Mesenchymal stem cell (in vitro differentiated cells and primary cell): Measurements from ENCODE around the gene SSBP2.
A peak's percentile ranks its signal among the peaks of the same experiment; 100 is the strongest.

Experiments
- DNase-seq: peaks from one replicate; pipeline ENCODE4 v3.0.0-alpha.2; 2013
- H2AFZ ChIP-seq: one replicate; pipeline ENCODE4 v1.6.1; 2013; ENCODE audit warnings: low read depth, mild to moderate bottlenecking, control low read depth, inconsistent platforms, low read length, moderate library complexity
- H2AK5ac ChIP-seq: 2 replicates; pipeline ENCODE4 v1.6.1; 2013; ENCODE audit warnings: low read length, moderate library complexity, mild to moderate bottlenecking, inconsistent platforms; ENCODE audit not compliant: severe bottlenecking
- H2BK120ac ChIP-seq: one replicate; pipeline ENCODE4 v1.6.1; 2013; ENCODE audit warnings: low read depth, mild to moderate bottlenecking, inconsistent platforms, low read length, moderate library complexity
- H2BK12ac ChIP-seq, 2 experiments: one replicate each; pipeline ENCODE4 v1.6.1; 2013; ENCODE audit warnings: inconsistent platforms in 2 of 2, low read length in 2 of 2, mild to moderate bottlenecking in 2 of 2, moderate library complexity in 2 of 2, control low read depth in 1 of 2
- H2BK15ac ChIP-seq: one replicate; pipeline ENCODE4 v1.6.1; 2013; ENCODE audit warnings: mild to moderate bottlenecking, low read depth, inconsistent platforms; ENCODE audit not compliant: poor library complexity, severe bottlenecking
- H2BK5ac ChIP-seq: 2 replicates; pipeline ENCODE4 v1.6.1; 2013; ENCODE audit warnings: low read depth, mild to moderate bottlenecking, low read length, control low read depth, inconsistent platforms; ENCODE audit not compliant: poor library complexity, severe bottlenecking
- H3K14ac ChIP-seq, 2 experiments: one replicate each; pipeline ENCODE4 v1.6.1; 2013; ENCODE audit warnings: inconsistent platforms in 2 of 2, low read length in 2 of 2, control low read depth in 1 of 2, mild to moderate bottlenecking in 1 of 2, moderate library complexity in 1 of 2
- H3K18ac ChIP-seq, 2 experiments: one replicate each; pipeline ENCODE4 v1.6.1; 2013; ENCODE audit warnings: inconsistent platforms in 2 of 2, low read length in 2 of 2, control low read depth in 1 of 2, low read depth in 1 of 2, mild to moderate bottlenecking in 1 of 2
- H3K23ac ChIP-seq, 2 experiments: one replicate each; pipeline ENCODE4 v1.6.1; 2013; ENCODE audit warnings: inconsistent platforms in 2 of 2, low read length in 2 of 2, mild to moderate bottlenecking in 2 of 2, moderate library complexity in 2 of 2, control low read depth in 1 of 2
- H3K27ac ChIP-seq: 2 replicates; pipeline ENCODE4 v1.5.1; 2013; ENCODE audit warnings: mild to moderate bottlenecking, moderate library complexity, low read length, control low read depth, inconsistent platforms; ENCODE audit not compliant: poor library complexity, severe bottlenecking
- H3K27me3 ChIP-seq, 2 experiments: 2 replicates each; pipeline versions ENCODE4 v1.6.1 to v1.7.0; 2013; ENCODE audit warnings: low read length in 2 of 2, mild to moderate bottlenecking in 2 of 2, moderate library complexity in 2 of 2, control low read depth in 1 of 2, inconsistent platforms in 1 of 2; ENCODE audit not compliant: control insufficient read depth in 1 of 2, insufficient read depth in 1 of 2
- H3K36me3 ChIP-seq, 2 experiments: 2 replicates each; pipeline versions ENCODE4 v1.6.1 to v1.7.0; 2013; ENCODE audit warnings: low read length in 2 of 2, control low read depth in 1 of 2, inconsistent platforms in 1 of 2, low read depth in 1 of 2, mild to moderate bottlenecking in 1 of 2; ENCODE audit not compliant: insufficient read depth in 2 of 2, control insufficient read depth in 1 of 2
- H3K4ac ChIP-seq, 2 experiments: one replicate each; pipeline ENCODE4 v1.6.1; 2013; ENCODE audit warnings: inconsistent platforms in 2 of 2, low read length in 2 of 2, mild to moderate bottlenecking in 2 of 2, moderate library complexity in 2 of 2, control low read depth in 1 of 2, low read depth in 1 of 2
- H3K4me1 ChIP-seq: 2 replicates; pipeline ENCODE4 v1.6.1; 2013; ENCODE audit warnings: low read depth, low read length, control low read depth; ENCODE audit not compliant: control insufficient read depth, insufficient read depth
- H3K4me2 ChIP-seq: 2 replicates; pipeline ENCODE4 v1.6.1; 2013; ENCODE audit warnings: low read length, mild to moderate bottlenecking, inconsistent platforms; ENCODE audit not compliant: poor library complexity, severe bottlenecking
- H3K4me3 ChIP-seq, 2 experiments: 2 replicates each; pipeline versions ENCODE4 v1.5.1 to v1.7.0; 2013; ENCODE audit warnings: low read length in 2 of 2, mild to moderate bottlenecking in 2 of 2, control low read depth in 1 of 2, low read depth in 1 of 2; ENCODE audit not compliant: insufficient read depth in 1 of 2
- H3K79me1 ChIP-seq: replicated peaks from 2 replicates; pipeline ENCODE4 v1.6.1; 2013; ENCODE audit warnings: mild to moderate bottlenecking, control low read depth, low read length, inconsistent platforms; ENCODE audit not compliant: poor library complexity, severe bottlenecking
- H3K9ac ChIP-seq: 2 replicates; pipeline ENCODE4 v1.7.0; 2013; ENCODE audit warnings: mild to moderate bottlenecking, low read length, moderate library complexity
- H3K9me3 ChIP-seq: 2 replicates; pipeline ENCODE4 v1.7.0; 2013; ENCODE audit warnings: mild to moderate bottlenecking, low read length; ENCODE audit not compliant: control insufficient read depth
- H4K8ac ChIP-seq: one replicate; pipeline ENCODE4 v1.6.1; 2013; ENCODE audit warnings: inconsistent platforms, mild to moderate bottlenecking, low read length, moderate library complexity
- H4K91ac ChIP-seq: one replicate; pipeline ENCODE4 v1.6.1; 2013; ENCODE audit warnings: mild to moderate bottlenecking, low read length, inconsistent platforms
- WGBS: methylation state at CpG from one replicate; pipeline ENCODE4 v1.1.7; 2013; ENCODE audit warnings: mixed read lengths; 5-methylcytosine and 5-hydroxymethylcytosine counted together

The SSBP2 gene

GRCh38 chr5:81719743-81720345 is 31.1 kb downstream of the SSBP2 start:
- H3K9ac ChIP-seq: no peak overlapping the region
- H2AFZ ChIP-seq: no peak overlapping the region
- no peak overlapping the region for H4K8ac ChIP-seq
- H4K91ac ChIP-seq: no peak overlapping the region
- no peak overlapping the region for H3K18ac ChIP-seq
- no CpG with 5 or more reads among the region's 1 CpG for WGBS
- no peaks in the 10 kb centered on the region for H3K4me1 ChIP-seq
- H2AK5ac ChIP-seq: no peak overlapping the region
- H3K9me3 ChIP-seq: no peaks in the 10 kb centered on the region
- no peak overlapping the region for H2BK15ac ChIP-seq
- H3K4ac ChIP-seq: no peak overlapping the region
- no peaks in the 10 kb centered on the region for H3K36me3 ChIP-seq
- H2BK5ac ChIP-seq: no peak overlapping the region
- no peak overlapping the region for H2BK120ac ChIP-seq
- no peak overlapping the region for H3K27ac ChIP-seq
- H3K27me3 ChIP-seq: no peaks in the 10 kb centered on the region
- H3K4me2 ChIP-seq: no peak overlapping the region
- DNase-seq: no peak
- H3K23ac ChIP-seq: no peak overlapping the region
- no peak overlapping the region for H3K14ac ChIP-seq
- no peak overlapping the region for H3K4me3 ChIP-seq
- no peak overlapping the region for H2BK12ac ChIP-seq
- peaks cover 5% of the 10 kb centered on the region for H3K79me1 ChIP-seq

- WGBS: 23% methylated on average over 2 of the region's 6 CpGs
- H3K4me1 ChIP-seq: no peaks in the 10 kb centered on the region
- DNase-seq: peak; percentile 24
- H3K27ac ChIP-seq: no peak overlapping the region
- no peak overlapping the region for H2AK5ac ChIP-seq
- H3K9me3 ChIP-seq: no peaks in the 10 kb centered on the region
- no peak overlapping the region for H3K14ac ChIP-seq
- H3K9ac ChIP-seq: no peak overlapping the region
- no peak overlapping the region for H2BK15ac ChIP-seq
- no peaks in the 10 kb centered on the region for H3K27me3 ChIP-seq
- H2BK12ac ChIP-seq: no peak overlapping the region
- H2AFZ ChIP-seq: no peak overlapping the region
- H4K8ac ChIP-seq: no peak overlapping the region
- no peak overlapping the region for H3K4ac ChIP-seq
- no peak overlapping the region for H2BK120ac ChIP-seq
- H3K4me2 ChIP-seq: peak overlapping the region; percentile 3
- H3K79me1 ChIP-seq: peaks cover 8% of the 10 kb centered on the region
- no peak overlapping the region for H4K91ac ChIP-seq
- H3K36me3 ChIP-seq: no peaks in the 10 kb centered on the region
- no peak overlapping the region for H3K18ac ChIP-seq
- H2BK5ac ChIP-seq: no peak overlapping the region
- H3K23ac ChIP-seq: no peak overlapping the region
- H3K4me3 ChIP-seq: no peak overlapping the region
These were observed 32.6 kb downstream of the SSBP2 start for GRCh38 chr5:81718300-81718699.

- Histone ChIP-seq H4K91ac (no peak overlapping the region), H3K4me3 (no peak overlapping the region), H2AK5ac (no peak overlapping the region)
These were observed 33.0 kb downstream of the SSBP2 start for GRCh38 chr5:81717860-81718259.

GRCh38 chr5:81717226-81717625 is 33.7 kb downstream of the SSBP2 start:
- Histone ChIP-seq H3K9ac (no peak overlapping the region), H3K27me3 (no peaks in the 10 kb centered on the region), H2BK5ac (no peak overlapping the region), H2AK5ac (peak overlapping the region; percentile 8), H3K4me3 (no peak overlapping the region), H3K23ac (no peak overlapping the region), H3K36me3 (no peaks in the 10 kb centered on the region), H4K91ac (no peak overlapping the region), H2AFZ (no peak overlapping the region), H4K8ac (no peak overlapping the region), H3K9me3 (no peaks in the 10 kb centered on the region), H3K4ac (no peak overlapping the region), H3K4me1 (no peaks in the 10 kb centered on the region), H2BK12ac (peak overlapping the region in 1 of 2 experiments; percentile 31), H3K4me2 (no peak overlapping the region), H3K14ac (peak overlapping the region in 1 of 2 experiments; percentile 3), H3K27ac (no peak overlapping the region), H2BK15ac (no peak overlapping the region), H3K79me1 (peaks cover 8% of the 10 kb centered on the region), H2BK120ac (no peak overlapping the region), H3K18ac (peak overlapping the region in 1 of 2 experiments; percentile 21)
- DNase-seq: peak; percentile 17
- WGBS: 67% methylated on average over 1 of the region's 1 CpG

More at GRCh38 chr5:81717860-81718259, 33.0 kb downstream of the SSBP2 start:
- no peak overlapping the region for H2BK12ac ChIP-seq
- no peak overlapping the region for H2BK5ac ChIP-seq
- no peak overlapping the region for H3K18ac ChIP-seq
- H3K27ac ChIP-seq: no peak overlapping the region
- H3K9ac ChIP-seq: no peak overlapping the region
- WGBS: 60% methylated on average over 2 of the region's 4 CpGs
- peaks cover 8% of the 10 kb centered on the region for H3K79me1 ChIP-seq
- H4K8ac ChIP-seq: no peak overlapping the region
- no peak overlapping the region for H2BK120ac ChIP-seq
- DNase-seq: peak; percentile 53
- H3K4ac ChIP-seq: no peak overlapping the region
- no peaks in the 10 kb centered on the region for H3K27me3 ChIP-seq
- no peak overlapping the region for H2AFZ ChIP-seq
- no peaks in the 10 kb centered on the region for H3K4me1 ChIP-seq
- H3K36me3 ChIP-seq: no peaks in the 10 kb centered on the region
- H3K4me2 ChIP-seq: no peak overlapping the region
- no peak overlapping the region for H2BK15ac ChIP-seq
- H3K23ac ChIP-seq: no peak overlapping the region
- no peaks in the 10 kb centered on the region for H3K9me3 ChIP-seq
- H3K14ac ChIP-seq: no peak overlapping the region
